Keratinocyte (primary cell): ENCODE measurements around the gene CHD1. TPM values are rescaled to one million over a fixed set of nuclear protein-coding genes. Genes with fewer than 3 reads are reported as not detected.

Experiments used
- DNase-seq: peaks from one replicate; pipeline ENCODE4 v3.0.0-alpha.2; 2011; ENCODE audit warnings: low read depth, missing footprints, low spot score
- FAIRE-seq: peaks from 2 replicates; lab custom pipeline; 2011; peaks lifted over from hg19 to GRCh38; lab: Jason Lieb, UNC
- H2AFZ ChIP-seq: 2 replicates; pipeline ENCODE4 v1.6.0; 2012; ENCODE audit warnings: low read length, control low read depth, inconsistent platforms; ENCODE audit not compliant: control insufficient read depth
- H3K27ac ChIP-seq: 2 replicates; pipeline ENCODE4 v1.5.1; 2011; ENCODE audit warnings: low read length; ENCODE audit not compliant: control insufficient read depth, insufficient read depth
- H3K27me3 ChIP-seq: 3 replicates; pipeline ENCODE4 v1.6.0; 2011; ENCODE audit warnings: low read length; ENCODE audit not compliant: control insufficient read depth, insufficient read depth; ENCODE audit errors: extremely low read depth
- H3K36me3 ChIP-seq, 2 experiments: 2 replicates in 1 of 2; 3 replicates in 1 of 2; pipeline ENCODE4 v1.5.1; 2011; ENCODE audit warnings: low read length in 2 of 2, mild to moderate bottlenecking in 1 of 2; ENCODE audit not compliant: control insufficient read depth in 2 of 2, insufficient read depth in 2 of 2; ENCODE audit errors: extremely low read depth in 1 of 2
- H3K4me1 ChIP-seq: 3 replicates; pipeline ENCODE4 v1.5.1; 2011; ENCODE audit warnings: low read length; ENCODE audit not compliant: control insufficient read depth, insufficient read depth; ENCODE audit errors: extremely low read depth
- H3K4me2 ChIP-seq: 3 replicates; pipeline ENCODE4 v1.6.0; 2011; ENCODE audit warnings: low read depth, low read length; ENCODE audit not compliant: control insufficient read depth, insufficient read depth; ENCODE audit errors: extremely low read depth
- H3K4me3 ChIP-seq, 3 experiments: fragments of 200-600 bp in 1 of 3; sonication (generic) in 1 of 3; 2 replicates in 2 of 3; 3 replicates in 1 of 3; pipeline ENCODE4 v1.5.1; 2011 to 2016; ENCODE audit warnings: low read length in 3 of 3, mild to moderate bottlenecking in 3 of 3, control low read depth in 2 of 3, inconsistent platforms in 1 of 3, low read depth in 1 of 3, mixed read lengths in 1 of 3, mixed run types in 1 of 3, moderate library complexity in 1 of 3; ENCODE audit not compliant: control insufficient read depth in 2 of 3, insufficient read depth in 2 of 3; ENCODE audit errors: extremely low read depth in 1 of 3
- H3K79me2 ChIP-seq: 2 replicates; pipeline ENCODE4 v1.6.0; 2012; ENCODE audit warnings: low read length; ENCODE audit not compliant: control insufficient read depth, insufficient read depth
- H3K9ac ChIP-seq: 3 replicates; pipeline ENCODE4 v1.6.0; 2011; ENCODE audit warnings: low read length; ENCODE audit not compliant: control insufficient read depth, insufficient read depth; ENCODE audit errors: extremely low read depth
- H3K9me1 ChIP-seq: 3 replicates; pipeline ENCODE4 v1.6.0; 2011; ENCODE audit warnings: low read length; ENCODE audit not compliant: control insufficient read depth, insufficient read depth; ENCODE audit errors: extremely low read depth
- H3K9me3 ChIP-seq: 2 replicates; pipeline ENCODE4 v1.5.1; 2012; ENCODE audit warnings: low read depth, low read length; ENCODE audit not compliant: control insufficient read depth
- H4K20me1 ChIP-seq: 3 replicates; pipeline ENCODE4 v1.6.0; 2011; ENCODE audit warnings: low read length; ENCODE audit not compliant: control insufficient read depth, insufficient read depth; ENCODE audit errors: extremely low read depth
- CTCF ChIP-seq, 3 experiments: IDR thresholded peaks in 1 of 3; conservative IDR thresholded peaks in 1 of 3; optimal IDR thresholded peaks in 1 of 3; 2 replicates in 2 of 3; 3 replicates in 1 of 3; pipeline versions ENCODE3 to v1.5.1; 2011; ENCODE audit warnings: low read length in 3 of 3, mild to moderate bottlenecking in 3 of 3, moderate library complexity in 2 of 3, control low read depth in 1 of 3, inconsistent platforms in 1 of 3; ENCODE audit not compliant: insufficient read depth in 2 of 3; ENCODE audit errors: extremely low read depth in 1 of 3
- EZH2 ChIP-seq: IDR thresholded peaks from one replicate; pipeline ENCODE4 v1.6.1; 2012; ENCODE audit warnings: inconsistent platforms, mild to moderate bottlenecking, low read length, moderate library complexity
- dilution Hi-C: fragments of 300-500 bp; cut with MboI; formaldehyde crosslinking; loops from one replicate; pipeline ENCODE4 v1.7.0; 2020; ENCODE audit warnings: low sequenced_read_pairs; ENCODE audit not compliant: extremely low pct_ligation_motif_present
- polyA plus RNA-seq, 5 experiments: library from polyadenylated mRNA; depleted of rRNA in 3 of 5; stranded (reverse) in 3 of 5; stranded (forward) in 1 of 5; unstranded in 1 of 5; fragments of >200 nt; gene quantifications; 1 replicate in 1 of 5; 2 replicates in 3 of 5; 3 replicates in 1 of 5; pipeline versions ENCODE4 v1.2.1 to v1.2.3, GENCODE V29; 2011 to 2012; ENCODE audit warnings: missing spikeins in 2 of 5, low read depth in 1 of 5, low replicate concordance in 1 of 5

CHD1 gene
- polyA plus RNA-seq, 1 donor (not counting 4 experiments of a cell fraction or from before 2014, with no cell fraction given): 26.5 TPM

GRCh38 chr5:98911280-98912040 lies 17.3 kb downstream of the CHD1 start:
- Histone ChIP-seq H3K4me1 (no peaks in the 10 kb centered on the region), H3K4me3 (no peak overlapping the region), H3K9me3 (no peaks in the 10 kb centered on the region), H3K9me1 (no peaks in the 10 kb centered on the region), H3K9ac (no peak overlapping the region), H3K4me2 (no peak overlapping the region), H2AFZ (no peak overlapping the region), H3K27me3 (no peaks in the 10 kb centered on the region), H3K27ac (no peak overlapping the region), H3K36me3 (peaks cover 1 to 3% of the 10 kb centered on the region in 2 experiments), H4K20me1 (peaks cover 3% of the 10 kb centered on the region), H3K79me2 (peaks cover 86% of the 10 kb centered on the region)
- DNase-seq: no peak
- dilution Hi-C loops: no loop called here
- TF ChIP-seq CTCF (optimal IDR thresholded peaks at IDR 0.05 in 1 of 3, IDR thresholded peaks at IDR 0.05 in 1 of 3, conservative IDR thresholded peaks at IDR 0.05 in 1 of 3; ENCODE audit: extremely low read depth in 1 of 3, insufficient read depth in 2 of 3, low read length in 3 of 3): no peak
- no peak for TF ChIP-seq EZH2
- FAIRE-seq: no peak

GRCh38 chr5:98909363-98909762 lies 19.4 kb downstream of the CHD1 start:
- no peaks in the 10 kb centered on the region for H3K9me3 ChIP-seq
- FAIRE-seq: no peak
- no peaks in the 10 kb centered on the region for H3K9me1 ChIP-seq
- peaks cover 85% of the 10 kb centered on the region for H3K79me2 ChIP-seq
- H3K4me1 ChIP-seq: no peaks in the 10 kb centered on the region
- no peaks in the 10 kb centered on the region for H3K27me3 ChIP-seq
- DNase-seq: no peak
- dilution Hi-C loops: no loop called here
- H2AFZ ChIP-seq: no peak overlapping the region
- H3K36me3 ChIP-seq: peaks cover 1 to 8% of the 10 kb centered on the region in 2 experiments
- no peak overlapping the region for H3K4me3 ChIP-seq
- H4K20me1 ChIP-seq: peaks cover 3% of the 10 kb centered on the region
- no peak overlapping the region for H3K4me2 ChIP-seq
- H3K27ac ChIP-seq: no peak overlapping the region
- H3K9ac ChIP-seq: no peak overlapping the region
- TF ChIP-seq EZH2: no peak
